ENCODE results near the gene BAIAP2. TPM values are rescaled to one million over a fixed set of nuclear protein-coding genes. Genes with fewer than 3 reads are reported as not detected.

Gene BAIAP2
- polyA plus RNA-seq, 1 donor from 2014 or later = 17.5 TPM

DNA sequence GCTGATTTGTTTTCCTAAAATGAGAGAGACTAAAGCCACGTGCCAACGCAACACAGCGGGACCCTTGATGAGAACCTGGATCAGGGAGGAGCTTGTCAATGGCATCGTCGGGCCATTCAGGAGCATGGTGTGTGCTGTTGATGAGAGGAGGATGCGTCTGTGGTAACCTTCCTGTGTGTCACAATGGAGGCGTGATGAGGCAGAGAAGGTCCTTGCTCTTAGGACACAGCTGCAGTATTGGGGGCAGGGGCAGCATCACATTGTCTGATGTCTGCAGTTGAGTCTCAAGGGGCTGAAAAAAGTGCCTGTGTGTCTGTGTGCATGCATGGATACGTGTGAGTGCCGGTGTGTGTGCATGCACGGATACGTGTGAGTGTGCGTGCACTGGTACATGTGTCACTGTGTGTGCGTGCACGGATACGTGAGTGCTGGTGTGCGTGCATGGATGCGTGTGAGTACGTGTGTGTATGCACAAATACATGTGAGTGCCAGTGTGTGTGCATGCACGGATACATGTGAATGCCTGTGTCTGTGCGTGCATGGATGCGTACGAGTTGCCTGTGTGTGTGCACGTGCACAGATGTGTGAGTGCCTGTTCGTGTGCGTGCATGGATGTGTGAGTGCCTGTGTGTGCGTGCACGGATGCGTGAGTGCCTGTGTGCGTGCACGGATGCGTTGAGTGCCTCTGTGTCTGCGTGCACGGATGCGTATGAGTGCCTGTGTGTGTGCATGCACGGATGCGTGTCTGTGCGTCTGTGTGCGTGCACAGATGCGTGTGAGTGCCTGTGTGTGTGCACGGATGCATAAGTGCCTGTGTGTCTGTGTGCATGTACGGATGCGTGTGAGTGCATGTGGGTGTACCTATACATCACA lies 39.3 kb downstream of the BAIAP2 start:
- Histone ChIP-seq H3K36me3 (ENCODE audit: insufficient read depth, low read length) (no peaks in the 10 kb centered on the region), H3F3A (ENCODE audit: insufficient read depth, low read length, poor library complexity, severe bottlenecking) (no peaks in the 10 kb centered on the region), H3K9me2 (ENCODE audit: insufficient read depth, low read length) (no peaks in the 10 kb centered on the region), H3K27me3 (ENCODE audit: insufficient read depth, low read depth, low read length) (no peaks in the 10 kb centered on the region), H2AFZ (ENCODE audit: low read depth, low read length) (no peak overlapping the region), H3K4me3 (ENCODE audit: low read length) (no peak overlapping the region), H3K27ac (ENCODE audit: low read length) (no peak overlapping the region), H3K9ac (ENCODE audit: low read length) (no peak overlapping the region), H3K79me2 (replicated peaks; ENCODE audit: insufficient read depth, low read length) (no peaks in the 10 kb centered on the region), H4K20me1 (ENCODE audit: insufficient read depth) (no peaks in the 10 kb centered on the region), H3K9me3 (ENCODE audit: low read length) (no peaks in the 10 kb centered on the region), H3K4me2 (ENCODE audit: low read length) (no peak overlapping the region)
- no peak for TF ChIP-seq EZH2 (IDR thresholded peaks at IDR 0.05; ENCODE audit: borderline replicate concordance, insufficient read depth, low read length, poor library complexity, severe bottlenecking)
- TF ChIP-seq RAD21 (conservative IDR thresholded peaks at IDR 0.05) = no peak
- TF ChIP-seq, protein P1, sequence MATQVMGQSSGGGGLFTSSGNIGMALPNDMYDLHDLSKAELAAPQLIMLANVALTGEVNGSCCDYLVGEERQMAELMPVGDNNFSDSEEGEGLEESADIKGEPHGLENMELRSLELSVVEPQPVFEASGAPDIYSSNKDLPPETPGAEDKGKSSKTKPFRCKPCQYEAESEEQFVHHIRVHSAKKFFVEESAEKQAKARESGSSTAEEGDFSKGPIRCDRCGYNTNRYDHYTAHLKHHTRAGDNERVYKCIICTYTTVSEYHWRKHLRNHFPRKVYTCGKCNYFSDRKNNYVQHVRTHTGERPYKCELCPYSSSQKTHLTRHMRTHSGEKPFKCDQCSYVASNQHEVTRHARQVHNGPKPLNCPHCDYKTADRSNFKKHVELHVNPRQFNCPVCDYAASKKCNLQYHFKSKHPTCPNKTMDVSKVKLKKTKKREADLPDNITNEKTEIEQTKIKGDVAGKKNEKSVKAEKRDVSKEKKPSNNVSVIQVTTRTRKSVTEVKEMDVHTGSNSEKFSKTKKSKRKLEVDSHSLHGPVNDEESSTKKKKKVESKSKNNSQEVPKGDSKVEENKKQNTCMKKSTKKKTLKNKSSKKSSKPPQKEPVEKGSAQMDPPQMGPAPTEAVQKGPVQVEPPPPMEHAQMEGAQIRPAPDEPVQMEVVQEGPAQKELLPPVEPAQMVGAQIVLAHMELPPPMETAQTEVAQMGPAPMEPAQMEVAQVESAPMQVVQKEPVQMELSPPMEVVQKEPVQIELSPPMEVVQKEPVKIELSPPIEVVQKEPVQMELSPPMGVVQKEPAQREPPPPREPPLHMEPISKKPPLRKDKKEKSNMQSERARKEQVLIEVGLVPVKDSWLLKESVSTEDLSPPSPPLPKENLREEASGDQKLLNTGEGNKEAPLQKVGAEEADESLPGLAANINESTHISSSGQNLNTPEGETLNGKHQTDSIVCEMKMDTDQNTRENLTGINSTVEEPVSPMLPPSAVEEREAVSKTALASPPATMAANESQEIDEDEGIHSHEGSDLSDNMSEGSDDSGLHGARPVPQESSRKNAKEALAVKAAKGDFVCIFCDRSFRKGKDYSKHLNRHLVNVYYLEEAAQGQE (IDR thresholded peaks at IDR 0.05; ENCODE audit: borderline replicate concordance) = no peak
- TF ChIP-seq POLR2AphosphoS5 (IDR thresholded peaks at IDR 0.05) = no peak
- TF ChIP-seq SMC3 (conservative IDR thresholded peaks at IDR 0.05; ENCODE audit: poor library complexity) = no peak
- TF ChIP-seq MXI1 (conservative IDR thresholded peaks at IDR 0.05; ENCODE audit: poor library complexity, severe bottlenecking) = no peak
- no peak for TF ChIP-seq TAF1 (IDR thresholded peaks at IDR 0.05; ENCODE audit: low read depth)

DNA sequence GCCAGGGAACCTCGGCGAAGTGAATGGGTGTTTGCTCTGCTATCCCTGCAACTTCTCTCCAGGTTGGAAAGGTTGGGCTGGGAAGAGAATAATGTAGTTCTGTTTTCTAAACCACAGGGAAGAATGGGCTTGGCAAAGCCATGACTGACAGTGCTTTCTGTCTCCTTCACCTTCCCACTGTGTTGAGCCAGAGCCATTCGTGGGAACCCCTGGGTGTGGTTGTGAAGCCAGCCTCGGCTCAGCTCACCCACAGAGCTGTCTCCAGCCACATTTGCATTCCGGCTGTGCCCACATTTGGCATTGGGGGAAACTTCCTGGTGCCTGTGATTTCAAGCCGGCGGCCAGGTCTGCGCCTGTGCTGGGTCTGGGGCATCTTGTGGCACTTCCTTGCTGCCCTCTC lies 39.9 kb downstream of the BAIAP2 start:
- Histone ChIP-seq H3K9ac (ENCODE audit: low read length) (no peak overlapping the region), H3K9me3 (ENCODE audit: low read length) (no peaks in the 10 kb centered on the region), H4K20me1 (ENCODE audit: insufficient read depth) (no peaks in the 10 kb centered on the region), H3K4me2 (ENCODE audit: low read length) (no peak overlapping the region), H3K9me2 (ENCODE audit: insufficient read depth, low read length) (no peaks in the 10 kb centered on the region), H2AFZ (ENCODE audit: low read depth, low read length) (no peak overlapping the region), H3K4me3 (ENCODE audit: low read length) (no peak overlapping the region), H3K27me3 (ENCODE audit: insufficient read depth, low read depth, low read length) (no peaks in the 10 kb centered on the region), H3F3A (ENCODE audit: insufficient read depth, low read length, poor library complexity, severe bottlenecking) (no peaks in the 10 kb centered on the region), H3K36me3 (ENCODE audit: insufficient read depth, low read length) (no peaks in the 10 kb centered on the region), H3K79me2 (replicated peaks; ENCODE audit: insufficient read depth, low read length) (no peaks in the 10 kb centered on the region), H3K27ac (ENCODE audit: low read length) (no peak overlapping the region)
- no peak for TF ChIP-seq TAF1 (IDR thresholded peaks at IDR 0.05; ENCODE audit: low read depth)
- TF ChIP-seq POLR2AphosphoS5 (IDR thresholded peaks at IDR 0.05) = no peak
- no peak for TF ChIP-seq RAD21 (conservative IDR thresholded peaks at IDR 0.05)
- TF ChIP-seq, protein P1 (IDR thresholded peaks at IDR 0.05; ENCODE audit: borderline replicate concordance) = no peak
- TF ChIP-seq, protein P2, sequence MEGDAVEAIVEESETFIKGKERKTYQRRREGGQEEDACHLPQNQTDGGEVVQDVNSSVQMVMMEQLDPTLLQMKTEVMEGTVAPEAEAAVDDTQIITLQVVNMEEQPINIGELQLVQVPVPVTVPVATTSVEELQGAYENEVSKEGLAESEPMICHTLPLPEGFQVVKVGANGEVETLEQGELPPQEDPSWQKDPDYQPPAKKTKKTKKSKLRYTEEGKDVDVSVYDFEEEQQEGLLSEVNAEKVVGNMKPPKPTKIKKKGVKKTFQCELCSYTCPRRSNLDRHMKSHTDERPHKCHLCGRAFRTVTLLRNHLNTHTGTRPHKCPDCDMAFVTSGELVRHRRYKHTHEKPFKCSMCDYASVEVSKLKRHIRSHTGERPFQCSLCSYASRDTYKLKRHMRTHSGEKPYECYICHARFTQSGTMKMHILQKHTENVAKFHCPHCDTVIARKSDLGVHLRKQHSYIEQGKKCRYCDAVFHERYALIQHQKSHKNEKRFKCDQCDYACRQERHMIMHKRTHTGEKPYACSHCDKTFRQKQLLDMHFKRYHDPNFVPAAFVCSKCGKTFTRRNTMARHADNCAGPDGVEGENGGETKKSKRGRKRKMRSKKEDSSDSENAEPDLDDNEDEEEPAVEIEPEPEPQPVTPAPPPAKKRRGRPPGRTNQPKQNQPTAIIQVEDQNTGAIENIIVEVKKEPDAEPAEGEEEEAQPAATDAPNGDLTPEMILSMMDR (IDR thresholded peaks at IDR 0.05; ENCODE audit: poor library complexity, severe bottlenecking) = no peak
- no peak for TF ChIP-seq MXI1 (conservative IDR thresholded peaks at IDR 0.05; ENCODE audit: poor library complexity, severe bottlenecking)
- TF ChIP-seq EP300 (conservative IDR thresholded peaks at IDR 0.05; ENCODE audit: poor library complexity, severe bottlenecking) = no peak
